Small intestine (tissue), 7 donors: ENCODE data around the gene C1orf174. TPM values are rescaled to one million over a fixed set of nuclear protein-coding genes. Genes with fewer than 3 reads are reported as not detected.
A peak's percentile ranks its signal among the peaks of the same experiment; 100 is the strongest.

Experiments
- DNase-seq, 2 donors: peaks; one replicate each; pipeline versions ENCODE4 v3.0.0 to v3.0.0-alpha.2; 2013
- FAIRE-seq: peaks from 2 replicates; lab custom pipeline; 2012; peaks lifted over from hg19 to GRCh38; lab: Jason Lieb, UNC
- H3K27ac ChIP-seq, 3 donors: one replicate each; pipeline ENCODE4 v1.5.1; 2013; ENCODE audit warnings: low read length in 2 of 3, mild to moderate bottlenecking in 2 of 3, control low read depth in 1 of 3, inconsistent platforms in 1 of 3, low read depth in 1 of 3, moderate library complexity in 1 of 3
- H3K27me3 ChIP-seq, 3 donors: one replicate each; pipeline ENCODE4 v1.6.1; 2013; ENCODE audit warnings: low read length in 3 of 3, inconsistent platforms in 1 of 3; ENCODE audit not compliant: control insufficient read depth in 3 of 3, insufficient read depth in 3 of 3
- H3K36me3 ChIP-seq, 3 donors: one replicate each; pipeline ENCODE4 v1.6.1; 2013; ENCODE audit warnings: low read length in 3 of 3, inconsistent platforms in 1 of 3, low read depth in 1 of 3, mild to moderate bottlenecking in 1 of 3, moderate library complexity in 1 of 3; ENCODE audit not compliant: control insufficient read depth in 3 of 3, insufficient read depth in 2 of 3
- H3K4me1 ChIP-seq, 3 donors: one replicate each; pipeline ENCODE4 v1.6.1; 2013; ENCODE audit warnings: low read length in 2 of 3, inconsistent platforms in 1 of 3, low read depth in 1 of 3, mild to moderate bottlenecking in 1 of 3, moderate library complexity in 1 of 3; ENCODE audit not compliant: control insufficient read depth in 3 of 3, insufficient read depth in 2 of 3
- H3K4me3 ChIP-seq, 3 donors: one replicate each; pipeline ENCODE4 v1.5.1; 2013; ENCODE audit warnings: low read length in 3 of 3, control low read depth in 1 of 3, inconsistent platforms in 1 of 3, low read depth in 1 of 3, mild to moderate bottlenecking in 1 of 3, moderate library complexity in 1 of 3
- H3K9me3 ChIP-seq, 2 donors: one replicate each; pipeline ENCODE4 v1.6.1; 2013; ENCODE audit warnings: low read depth in 1 of 2, low read length in 1 of 2; ENCODE audit not compliant: control insufficient read depth in 2 of 2, insufficient read depth in 1 of 2
- WGBS, 3 donors: extraction: QIAGEN DNeasy Blood & Tissue Kit; methylation state at CpG; one replicate each; pipeline ENCODE4 v1.1.7; 2013; 5-methylcytosine and 5-hydroxymethylcytosine counted together
- polyA plus RNA-seq, 4 donors: library from polyadenylated mRNA; stranded (reverse) in 3 of 4; unstranded in 1 of 4; fragments of 200-250 nt in 3 of 4; fragments of 120-200 nt in 1 of 4; gene quantifications; one replicate each; pipeline versions ENCODE4 v1.2.1 to v1.2.3, GENCODE V29; 2013
- donor health status: healthy with polysubstance abuse.
- donor health status: control.
- donor health status: control.
- donor health status: Bipolar disorder and iron deficiency.
- donor health status: healthy.

C1orf174 gene
- polyA plus RNA-seq, 4 donors: 10.8 to 28.4 (median 19.6) TPM

DNA sequence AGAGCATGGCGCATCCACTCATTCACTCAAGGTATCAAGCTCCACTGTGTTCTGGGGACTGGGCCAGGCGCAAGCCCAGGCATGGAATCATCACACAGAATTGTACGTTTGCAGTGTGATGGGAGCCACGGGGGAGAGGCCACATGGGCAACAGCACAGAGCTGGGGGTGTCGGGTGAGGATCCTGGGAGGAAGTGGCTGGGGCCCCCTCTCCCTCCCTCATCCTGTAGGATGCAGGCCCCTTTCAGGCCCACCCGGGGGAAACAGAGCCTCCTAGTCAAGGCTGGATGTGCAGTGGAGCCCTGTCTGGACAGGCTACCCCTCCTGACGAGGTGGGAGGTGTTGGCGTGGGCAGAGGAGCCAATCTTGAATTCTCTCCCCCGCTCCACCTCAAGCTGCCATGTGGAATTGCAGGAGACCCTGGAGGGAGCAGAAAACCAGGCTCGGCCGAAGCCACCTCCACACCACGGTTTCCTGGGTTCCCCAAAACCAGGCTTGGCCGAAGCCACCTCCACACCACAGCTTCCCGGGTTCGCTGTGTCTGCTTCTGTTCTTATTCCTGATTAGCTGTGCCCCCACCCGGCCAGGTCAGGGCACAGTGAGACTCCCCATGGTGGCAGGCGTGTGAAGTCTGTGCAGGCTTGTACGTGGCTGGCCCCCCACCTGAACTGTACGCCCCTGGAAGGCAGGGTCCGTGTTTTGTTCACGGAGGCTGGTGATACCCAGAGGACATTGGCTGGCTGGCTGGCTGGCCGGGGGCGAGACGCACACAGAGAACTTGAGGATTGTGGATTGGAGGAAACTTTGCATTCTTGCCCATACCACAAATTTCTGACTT, 4.2 kb upstream of the C1orf174 start:
- WGBS, 3 donors: 78 to 85% (median 79%) methylated on average over 21 to 24 of the region's 24 CpGs

DNA sequence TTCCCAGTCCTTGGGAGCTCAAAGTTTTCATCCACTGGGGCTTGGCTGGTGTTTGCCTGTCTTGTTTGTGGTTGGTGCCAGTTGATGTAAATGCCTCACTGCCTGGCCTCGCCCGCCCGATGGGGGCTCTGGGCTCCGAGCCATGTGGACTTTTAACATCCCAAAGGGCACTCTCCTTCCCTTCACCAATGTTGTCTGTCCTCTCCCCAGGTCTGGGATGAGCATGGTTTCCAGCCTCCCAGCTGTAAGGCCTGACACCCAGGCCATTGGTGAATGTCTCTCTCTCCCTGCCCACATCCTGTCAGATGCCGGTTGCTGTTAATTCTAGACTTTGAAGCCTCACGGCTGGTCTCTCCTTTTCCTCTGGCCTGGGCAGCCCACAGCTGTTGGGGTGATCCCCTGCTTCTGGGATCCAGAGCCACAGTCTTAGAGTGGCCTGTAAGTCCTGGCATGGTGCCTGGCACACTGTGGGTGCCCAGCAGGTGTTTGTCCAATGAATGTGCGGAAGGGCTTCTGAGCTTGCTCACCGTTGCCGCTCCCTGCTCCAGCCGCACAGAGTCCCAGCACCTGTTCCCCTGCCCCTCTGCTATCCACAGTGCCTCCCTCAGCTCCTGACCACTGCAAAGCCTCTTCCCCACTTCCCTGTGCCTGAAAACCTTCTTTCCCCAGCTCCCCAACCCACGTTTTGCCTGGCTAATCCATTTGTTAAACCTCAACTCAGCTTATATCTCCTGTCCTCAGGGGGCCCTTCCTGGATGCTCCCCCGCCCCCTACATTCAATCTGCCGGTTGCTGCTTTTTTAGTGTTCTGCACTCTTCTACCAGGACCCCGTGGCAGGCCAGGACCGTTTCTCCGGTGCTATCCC, 3.3 kb upstream of the C1orf174 start:
- no peaks in the 10 kb centered on the region for H3K27me3 ChIP-seq
- H3K36me3 ChIP-seq: no peaks in the 10 kb centered on the region
- FAIRE-seq (no peak), DNase-seq (peak in 1 of 2 donors; percentile 65)
- H3K27ac ChIP-seq: no peak overlapping the region
- H3K9me3 ChIP-seq: peaks cover 0 to under 1% of the 10 kb centered on the region in 2 donors
- no peak overlapping the region for H3K4me3 ChIP-seq
- WGBS, 3 donors: 11 to 56% (median 45%) methylated on average over 16 of the region's 16 CpGs
- H3K4me1 ChIP-seq: peaks cover 0 to 2% (median 0%) of the 10 kb centered on the region in 3 donors

More for the DNA sequence above, 4.2 kb upstream of the C1orf174 start:
- FAIRE-seq (no peak), DNase-seq (no peak)
- Histone ChIP-seq H3K27me3 (peaks cover 0 to 2% (median 0%) of the 10 kb centered on the region in 3 donors), H3K4me1 (peaks cover 0 to 1% (median 0%) of the 10 kb centered on the region in 3 donors), H3K4me3 (no peak overlapping the region), H3K27ac (no peak overlapping the region), H3K36me3 (no peaks in the 10 kb centered on the region), H3K9me3 (no peaks in the 10 kb centered on the region)

DNA sequence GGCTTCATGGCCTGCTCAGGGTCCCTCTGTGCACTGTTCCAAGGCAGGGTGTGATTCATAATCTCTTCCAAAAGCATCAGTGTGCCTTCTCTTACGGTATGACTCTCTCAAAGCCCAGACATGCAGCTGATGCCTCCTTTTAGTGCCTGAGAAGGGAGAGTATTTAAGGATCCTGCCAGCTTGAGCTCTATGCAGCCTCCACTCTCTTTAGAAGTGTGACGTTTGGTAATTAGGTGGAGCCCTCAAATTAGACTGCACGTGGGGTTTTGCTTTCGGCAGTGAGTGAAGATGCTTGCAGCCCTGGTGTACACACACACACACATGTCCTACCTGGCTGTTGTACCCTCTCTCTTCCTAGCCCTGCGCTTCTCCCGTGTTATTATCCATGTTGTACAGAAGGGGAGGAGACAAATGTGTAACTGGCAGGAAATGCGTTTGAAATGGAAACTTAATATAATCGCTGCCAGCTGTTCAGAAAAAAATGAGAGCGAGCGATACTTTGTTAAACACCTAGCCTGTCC, 2.6 kb upstream of the C1orf174 start:
- no peaks in the 10 kb centered on the region for H3K27me3 ChIP-seq
- WGBS, 3 donors: 21 to 57% (median 32%) methylated on average over 10 of the region's 10 CpGs
- peaks cover 0 to 8% of the 10 kb centered on the region in 2 donors for H3K9me3 ChIP-seq
- no peaks in the 10 kb centered on the region for H3K36me3 ChIP-seq
- DNase-seq: peak in 1 of 2 donors; percentile 18
- peaks cover 0 to 2% (median 0%) of the 10 kb centered on the region in 3 donors for H3K4me1 ChIP-seq
- H3K4me3 ChIP-seq: no peak overlapping the region
- H3K27ac ChIP-seq: no peak overlapping the region
- no peak for FAIRE-seq

DNA sequence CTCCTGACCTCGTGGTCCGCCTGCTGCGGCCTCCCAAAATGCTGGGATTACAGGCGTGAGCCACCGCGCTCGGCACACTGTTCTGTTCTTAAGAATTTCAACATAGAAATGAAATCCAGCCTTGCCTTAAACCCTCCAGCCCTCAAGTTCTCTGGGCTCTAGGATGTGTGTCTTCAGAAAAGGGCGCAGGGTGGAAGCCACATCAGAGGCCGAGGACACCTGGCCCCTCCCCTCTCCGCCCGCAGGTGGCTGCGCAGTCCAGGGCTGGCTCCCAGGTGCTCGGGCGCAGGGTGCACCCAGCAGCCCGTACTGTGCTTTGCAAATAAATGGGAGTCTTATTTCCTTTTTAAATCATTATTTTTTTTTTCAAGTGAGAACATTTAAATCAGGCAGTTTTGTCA, 2.0 kb upstream of the C1orf174 start:
- H3K27me3 ChIP-seq: no peaks in the 10 kb centered on the region
- peaks cover 0 to 2% (median 0%) of the 10 kb centered on the region in 3 donors for H3K4me1 ChIP-seq
- DNase-seq (no peak), FAIRE-seq (no peak)
- WGBS, 3 donors: 79 to 89% (median 88%) methylated on average over 15 of the region's 15 CpGs
- no peak overlapping the region for H3K27ac ChIP-seq
- peaks cover 0 to 9% of the 10 kb centered on the region in 2 donors for H3K9me3 ChIP-seq
- no peaks in the 10 kb centered on the region for H3K36me3 ChIP-seq
- H3K4me3 ChIP-seq: no peak overlapping the region

DNA sequence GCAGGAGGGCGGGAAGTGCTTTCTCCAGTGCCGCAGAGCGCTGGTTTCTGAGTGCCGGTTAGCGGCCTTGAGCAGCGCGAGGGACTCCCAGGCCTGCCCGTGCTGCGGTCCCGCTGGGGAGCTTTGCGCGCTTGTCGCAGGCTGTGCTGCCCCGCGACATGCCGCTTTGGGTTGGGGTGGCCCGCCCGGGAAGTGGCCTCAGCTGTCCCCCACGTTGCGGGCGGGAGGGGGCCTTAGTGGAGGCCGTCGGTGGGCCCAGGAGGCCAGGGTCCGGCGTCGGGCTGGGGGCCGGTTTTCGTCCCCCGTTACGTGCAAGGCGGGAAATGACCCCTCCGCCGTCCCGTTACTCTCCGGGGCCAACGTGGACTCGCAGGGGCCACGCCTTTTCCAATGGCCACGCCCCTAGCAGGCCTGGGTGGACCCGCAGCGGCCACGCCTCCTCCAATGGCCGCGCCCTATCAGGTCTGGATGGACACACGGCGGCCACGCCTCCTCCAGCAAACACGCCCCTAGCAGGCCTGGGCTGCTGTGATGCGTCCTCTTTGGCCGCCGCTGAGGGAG, 977 bp upstream of the C1orf174 start:
- FAIRE-seq (peak; percentile 10), DNase-seq (peak; percentile 98 to 99)
- H3K9me3 ChIP-seq: peaks cover 0 to 9% of the 10 kb centered on the region in 2 donors
- H3K36me3 ChIP-seq: peaks cover 0 to 3% (median 0%) of the 10 kb centered on the region in 3 donors
- peak overlapping the region; percentile 85 to 97 (median 95) for H3K27ac ChIP-seq
- WGBS, 3 donors: 0 to 1% (median 0%) methylated on average over 45 to 51 of the region's 51 CpGs
- H3K4me3 ChIP-seq: peak overlapping the region; percentile 70 to 94 (median 87)
- peaks cover 0 to 2% (median 0%) of the 10 kb centered on the region in 3 donors for H3K4me1 ChIP-seq
- H3K27me3 ChIP-seq: no peaks in the 10 kb centered on the region

DNA sequence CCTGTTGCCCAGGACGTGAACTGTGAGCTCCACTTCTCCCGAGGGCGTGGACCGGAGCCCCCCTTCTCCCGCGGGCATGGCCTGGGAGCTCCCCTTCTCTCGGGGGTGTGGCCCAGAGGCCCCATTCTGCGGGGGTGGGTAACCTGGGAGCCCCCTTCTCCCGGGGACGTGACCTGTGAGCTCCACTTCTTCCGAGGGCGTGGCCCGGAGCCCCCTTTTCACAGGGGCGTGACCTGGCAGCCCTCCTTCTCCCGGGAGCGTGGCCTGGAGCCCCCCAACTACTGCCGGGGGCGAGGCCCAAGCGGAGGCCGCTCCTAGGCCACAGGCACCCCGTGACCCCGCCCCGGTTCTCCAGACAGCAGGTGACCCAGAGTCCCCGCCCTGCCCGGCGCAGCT, 320 bp downstream of the C1orf174 start:
- H3K4me3 ChIP-seq: peak overlapping the region; percentile 70 to 94 (median 87)
- peak overlapping the region; percentile 90 to 97 (median 95) for H3K27ac ChIP-seq
- peaks cover 0 to 2% (median 0%) of the 10 kb centered on the region in 3 donors for H3K4me1 ChIP-seq
- WGBS, 3 donors: 0 to 1% (median 1%) methylated on average over 23 to 26 of the region's 26 CpGs
- peaks cover 0 to 14% (median 3%) of the 10 kb centered on the region in 3 donors for H3K36me3 ChIP-seq
- DNase-seq (no peak), FAIRE-seq (no peak)
- no peaks in the 10 kb centered on the region for H3K27me3 ChIP-seq
- H3K9me3 ChIP-seq: peaks cover 0 to 9% of the 10 kb centered on the region in 2 donors

DNA sequence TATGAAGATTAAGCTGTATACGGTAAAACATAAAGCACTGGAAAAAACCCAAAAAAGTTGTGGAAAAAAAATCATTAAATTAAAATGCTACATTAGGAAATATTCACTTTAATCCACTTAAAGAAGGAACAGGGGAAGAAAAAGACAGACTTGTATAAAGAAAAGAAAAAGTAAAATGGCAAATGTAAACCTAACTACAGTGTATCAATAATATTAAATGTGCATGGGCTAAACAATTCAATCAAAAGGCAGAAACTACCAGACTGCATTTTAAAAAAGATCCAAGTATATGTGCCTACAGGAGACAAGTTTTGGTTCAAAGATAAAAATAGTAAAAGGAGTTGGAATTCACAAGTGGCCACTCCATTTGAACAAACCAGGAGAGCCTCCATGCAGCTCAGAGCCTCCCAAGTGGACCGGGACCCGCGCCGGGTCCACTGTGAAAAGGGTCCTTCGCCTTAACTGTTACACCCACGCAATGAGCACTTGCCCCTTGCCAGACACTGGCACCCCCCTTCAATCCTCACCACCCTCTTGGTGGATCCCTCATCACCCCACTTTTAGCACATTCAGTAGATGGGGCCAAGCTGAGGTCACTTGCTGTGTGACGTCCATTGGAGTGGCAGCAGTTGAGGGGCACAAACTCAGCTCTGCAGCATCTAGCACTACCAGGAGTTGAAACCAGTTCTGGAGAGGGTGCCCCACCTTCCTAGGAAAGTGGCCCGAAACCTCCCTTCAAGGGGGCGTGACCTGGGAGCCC, 898 bp downstream of the C1orf174 start:
- Histone ChIP-seq H3K36me3 (peaks cover 0 to 14% (median 3%) of the 10 kb centered on the region in 3 donors), H3K4me1 (peaks cover 0 to 2% (median 0%) of the 10 kb centered on the region in 3 donors), H3K9me3 (peaks cover 0 to 9% of the 10 kb centered on the region in 2 donors), H3K27me3 (no peaks in the 10 kb centered on the region), H3K27ac (peak overlapping the region; percentile 90 to 97 (median 95)), H3K4me3 (peak overlapping the region; percentile 70 to 94 (median 87))
- 39 to 55% (median 51%) methylated on average over 10 of the region's 10 CpGs for WGBS, 3 donors
- FAIRE-seq (no peak), DNase-seq (peak in 1 of 2 donors; percentile 21)
